Neuronal stem cell (in vitro differentiated cells): ENCODE results near the gene OPN1SW.

Experiments
- DNase-seq: peaks from one replicate; pipeline ENCODE4 v3.0.0-alpha.2; 2013; ENCODE audit warnings: low spot score
- H2AFZ ChIP-seq: one replicate; pipeline ENCODE4 v1.6.1; 2013; ENCODE audit warnings: mild to moderate bottlenecking, low read length, inconsistent platforms
- H2AK5ac ChIP-seq: 2 replicates; pipeline ENCODE4 v1.6.1; 2013; ENCODE audit warnings: low read depth, mild to moderate bottlenecking, inconsistent platforms, low read length, moderate library complexity, mixed read lengths
- H2BK120ac ChIP-seq: 2 replicates; pipeline ENCODE4 v1.6.1; 2013; ENCODE audit warnings: low read depth, mild to moderate bottlenecking, inconsistent platforms, low read length, moderate library complexity, mixed read lengths
- H2BK12ac ChIP-seq: one replicate; pipeline ENCODE4 v1.6.1; 2013; ENCODE audit warnings: low read length, inconsistent platforms
- H2BK15ac ChIP-seq: 2 replicates; pipeline ENCODE4 v1.6.1; 2013; ENCODE audit warnings: mild to moderate bottlenecking, low read length, inconsistent platforms, mixed read lengths
- H2BK5ac ChIP-seq: one replicate; pipeline ENCODE4 v1.6.1; 2013; ENCODE audit warnings: inconsistent platforms, mild to moderate bottlenecking, low read length, moderate library complexity
- H3K14ac ChIP-seq: one replicate; pipeline ENCODE4 v1.6.1; 2013; ENCODE audit warnings: low read length, inconsistent platforms
- H3K18ac ChIP-seq: 2 replicates; pipeline ENCODE4 v1.6.1; 2013; ENCODE audit warnings: low read length, inconsistent platforms
- H3K23ac ChIP-seq: 2 replicates; pipeline ENCODE4 v1.6.1; 2013; ENCODE audit warnings: low read depth, mild to moderate bottlenecking, mixed read lengths, low read length, inconsistent platforms; ENCODE audit not compliant: poor library complexity
- H3K27ac ChIP-seq: replicated peaks from 3 replicates; pipeline ENCODE4 v1.5.1; 2013; ENCODE audit warnings: low read length, inconsistent platforms
- H3K27me3 ChIP-seq, 3 experiments: 2 replicates each; pipeline ENCODE4 v1.6.1; 2013; ENCODE audit warnings: low read length in 3 of 3, mild to moderate bottlenecking in 2 of 3, inconsistent platforms in 1 of 3, low read depth in 1 of 3, mixed read lengths in 1 of 3, moderate library complexity in 1 of 3; ENCODE audit not compliant: control insufficient read depth in 3 of 3, insufficient read depth in 3 of 3
- H3K36me3 ChIP-seq, 2 donors: replicated peaks in 1 of 2; 2 replicates each; pipeline ENCODE4 v1.6.1; 2013; ENCODE audit warnings: low read length in 2 of 2; ENCODE audit not compliant: control insufficient read depth in 2 of 2, insufficient read depth in 2 of 2
- H3K4ac ChIP-seq: 2 replicates; pipeline ENCODE4 v1.6.1; 2013; ENCODE audit warnings: inconsistent platforms, mild to moderate bottlenecking, low read length, moderate library complexity
- H3K4me1 ChIP-seq, 2 donors: 1 replicate in 1 of 2; 2 replicates in 1 of 2; pipeline ENCODE4 v1.6.1; 2013; ENCODE audit warnings: low read length in 2 of 2, low read depth in 1 of 2; ENCODE audit not compliant: control insufficient read depth in 2 of 2, insufficient read depth in 1 of 2
- H3K4me2 ChIP-seq: one replicate; pipeline ENCODE4 v1.6.1; 2013; ENCODE audit warnings: mild to moderate bottlenecking, low read length, inconsistent platforms; ENCODE audit not compliant: insufficient read depth, poor library complexity, severe bottlenecking
- H3K4me3 ChIP-seq, 2 donors: 2 replicates each; pipeline ENCODE4 v1.5.1; 2013; ENCODE audit warnings: low read length in 2 of 2, mild to moderate bottlenecking in 2 of 2, inconsistent platforms in 1 of 2, moderate library complexity in 1 of 2
- H3K79me1 ChIP-seq: one replicate; pipeline ENCODE4 v1.6.1; 2013; ENCODE audit warnings: low read depth, mild to moderate bottlenecking, inconsistent platforms, low read length, moderate library complexity
- H3K9ac ChIP-seq: one replicate; pipeline ENCODE4 v1.6.1; 2013; ENCODE audit warnings: mild to moderate bottlenecking, low read depth, low read length, inconsistent platforms; ENCODE audit not compliant: poor library complexity
- H3K9me3 ChIP-seq, 2 donors: replicated peaks in 1 of 2; 2 replicates each; pipeline versions ENCODE3 to v1.6.1; 2013; ENCODE audit warnings: low read length in 2 of 2, mild to moderate bottlenecking in 2 of 2, inconsistent platforms in 1 of 2, low read depth in 1 of 2, mixed read lengths in 1 of 2, moderate library complexity in 1 of 2; ENCODE audit not compliant: control insufficient read depth in 2 of 2, insufficient read depth in 1 of 2
- H4K8ac ChIP-seq: one replicate; pipeline ENCODE4 v1.6.1; 2013; ENCODE audit warnings: low read depth, mild to moderate bottlenecking, inconsistent platforms, low read length, moderate library complexity
- H4K91ac ChIP-seq: one replicate; pipeline ENCODE4 v1.6.1; 2013; ENCODE audit warnings: low read length, low read depth, mild to moderate bottlenecking, inconsistent platforms; ENCODE audit not compliant: poor library complexity
- WGBS, 2 donors: extraction: QIAGEN DNeasy Blood & Tissue Kit; methylation state at CpG; one replicate each; pipeline ENCODE4 v1.1.7; 2013; ENCODE audit warnings: missing lambda C conversion rate in 2 of 2, mixed read lengths in 1 of 2; ENCODE audit not compliant: insufficient read length in 2 of 2, insufficient replicate concordance in 1 of 2; ENCODE audit errors: extremely low coverage in 2 of 2; 5-methylcytosine and 5-hydroxymethylcytosine counted together

OPN1SW gene

DNA sequence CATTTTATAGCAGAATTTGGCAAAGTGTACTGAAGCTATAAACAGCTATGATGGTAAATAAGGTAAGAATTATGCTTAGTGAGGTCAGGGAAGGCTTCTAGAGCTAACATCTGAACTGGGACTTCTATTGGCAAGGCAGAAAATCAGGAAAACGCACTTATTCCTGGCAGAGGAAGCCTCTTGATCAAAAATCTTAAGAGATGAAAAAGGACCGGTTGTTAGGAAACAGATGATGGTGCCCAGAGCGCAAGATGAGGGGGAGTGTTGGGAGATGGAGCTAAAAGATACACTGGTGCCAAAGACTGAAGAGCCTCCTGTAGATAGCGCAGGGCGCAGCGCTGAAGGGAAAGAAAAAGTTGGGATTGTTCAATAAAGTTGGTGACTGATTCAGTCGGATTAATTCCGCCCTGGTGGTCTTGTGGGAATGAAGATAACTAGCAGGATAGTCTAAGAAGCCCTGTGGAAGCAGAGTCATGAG lies 37.0 kb downstream of the OPN1SW start:
- Histone ChIP-seq H3K27me3 (peaks cover 0 to 3% (median 0%) of the 10 kb centered on the region in 3 experiments), H3K9ac (peak overlapping the region; percentile 56), H3K18ac (peak overlapping the region; percentile 87), H2AFZ (peak overlapping the region; percentile 84), H2BK5ac (no peak overlapping the region), H2BK15ac (no peak overlapping the region), H3K4me3 (peak overlapping the region; percentile 76 to 91), H3K36me3 (peaks cover 0 to 21% of the 10 kb centered on the region in 2 donors), H3K9me3 (no peaks in the 10 kb centered on the region), H3K4me1 (peaks cover 4 to 6% of the 10 kb centered on the region in 2 donors), H4K8ac (no peak overlapping the region), H3K79me1 (peaks cover 1% of the 10 kb centered on the region), H3K4me2 (peak overlapping the region; percentile 61), H3K14ac (no peak overlapping the region), H2AK5ac (no peak overlapping the region), H3K4ac (no peak overlapping the region), H4K91ac (no peak overlapping the region), H3K23ac (peak overlapping the region; percentile 98), H2BK120ac (no peak overlapping the region), H2BK12ac (no peak overlapping the region), H3K27ac (peak overlapping the region; percentile 76)
- WGBS, 2 donors, result no CpG with 5 or more reads among the region's 8 CpGs
- no peak for DNase-seq

DNA sequence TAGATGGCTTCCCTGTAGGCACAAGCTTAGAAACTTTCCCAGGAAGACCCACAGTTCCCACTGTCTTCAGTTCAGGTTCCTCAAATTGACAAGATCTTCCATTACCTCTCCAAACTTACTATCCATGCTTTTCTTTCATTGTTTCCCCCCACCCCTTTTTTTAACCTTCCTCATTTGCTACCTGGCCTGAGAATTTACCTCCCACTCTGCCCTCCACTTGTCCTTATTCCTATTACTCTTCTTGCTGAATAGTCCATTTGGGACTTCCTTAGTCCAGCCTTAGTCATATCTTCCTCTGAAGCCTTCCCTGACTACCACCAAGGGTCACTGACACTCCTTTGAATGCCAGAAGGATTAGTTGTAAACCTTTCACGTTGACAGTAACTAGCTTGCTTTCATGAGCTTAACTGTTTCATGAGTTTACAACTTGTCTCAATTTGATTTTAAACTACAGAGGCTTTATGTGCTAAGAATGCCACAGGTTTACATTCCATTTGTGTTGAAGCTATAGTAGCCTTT lies 37.7 kb downstream of the OPN1SW start:
- no peak overlapping the region for H2BK12ac ChIP-seq
- no peak overlapping the region for H4K8ac ChIP-seq
- H3K9me3 ChIP-seq, result no peaks in the 10 kb centered on the region
- no peak overlapping the region for H3K23ac ChIP-seq
- peaks cover 4 to 6% of the 10 kb centered on the region in 2 donors for H3K4me1 ChIP-seq
- no peak overlapping the region for H3K4me3 ChIP-seq
- H3K27me3 ChIP-seq, result peaks cover 0 to 10% (median 0%) of the 10 kb centered on the region in 3 experiments
- no peak overlapping the region for H2BK120ac ChIP-seq
- no peak overlapping the region for H2AK5ac ChIP-seq
- no peak overlapping the region for H3K18ac ChIP-seq
- no peak overlapping the region for H3K14ac ChIP-seq
- no peak overlapping the region for H2BK15ac ChIP-seq
- no peak overlapping the region for H2AFZ ChIP-seq
- H3K9ac ChIP-seq, result no peak overlapping the region
- H3K79me1 ChIP-seq, result peaks cover 1% of the 10 kb centered on the region
- H3K4me2 ChIP-seq, result no peak overlapping the region
- WGBS, 2 donors, result no CpG with 5 or more reads among the region's 1 CpG
- H3K36me3 ChIP-seq, result peaks cover 0 to 15% of the 10 kb centered on the region in 2 donors
- H3K4ac ChIP-seq, result no peak overlapping the region
- no peak overlapping the region for H4K91ac ChIP-seq
- DNase-seq, result no peak
- H2BK5ac ChIP-seq, result no peak overlapping the region
- no peak overlapping the region for H3K27ac ChIP-seq

DNA sequence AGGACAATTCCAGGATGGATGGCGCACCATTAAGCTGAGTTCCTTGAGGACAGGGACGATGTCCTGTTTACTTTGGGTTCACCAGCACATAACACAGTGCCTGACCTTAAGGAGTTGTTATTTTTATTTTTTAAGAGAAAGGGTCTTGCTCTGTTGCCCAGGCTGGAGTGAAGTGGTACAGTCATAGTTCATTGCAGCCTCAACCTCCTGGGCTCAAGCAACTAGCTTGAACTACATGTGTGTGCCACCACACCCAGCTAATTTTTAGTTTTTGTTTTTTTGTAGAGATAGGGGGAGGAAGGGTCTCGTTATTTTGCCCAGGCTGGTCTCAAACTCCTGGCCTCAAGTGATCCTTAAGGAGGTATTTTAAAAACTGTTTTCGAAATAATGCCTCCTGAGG lies 38.2 kb downstream of the OPN1SW start:
- H3K27ac ChIP-seq, result no peak overlapping the region
- H4K8ac ChIP-seq, result no peak overlapping the region
- H3K36me3 ChIP-seq, result peaks cover 0 to 11% of the 10 kb centered on the region in 2 donors
- H3K4me2 ChIP-seq, result no peak overlapping the region
- H2BK5ac ChIP-seq, result no peak overlapping the region
- no peak overlapping the region for H2AK5ac ChIP-seq
- no peak overlapping the region for H2AFZ ChIP-seq
- H3K4ac ChIP-seq, result no peak overlapping the region
- H3K79me1 ChIP-seq, result peaks cover 1% of the 10 kb centered on the region
- no peak overlapping the region for H3K9ac ChIP-seq
- H3K9me3 ChIP-seq, result no peaks in the 10 kb centered on the region
- no peak for DNase-seq
- H3K14ac ChIP-seq, result no peak overlapping the region
- peaks cover 0 to 15% (median 0%) of the 10 kb centered on the region in 3 experiments for H3K27me3 ChIP-seq
- no peak overlapping the region for H4K91ac ChIP-seq
- H2BK15ac ChIP-seq, result peak overlapping the region; percentile 26
- H3K4me3 ChIP-seq, result no peak overlapping the region
- peaks cover 4 to 6% of the 10 kb centered on the region in 2 donors for H3K4me1 ChIP-seq
- H3K18ac ChIP-seq, result no peak overlapping the region
- no CpG with 5 or more reads among the region's 4 CpGs for WGBS, 2 donors
- H2BK120ac ChIP-seq, result no peak overlapping the region
- H2BK12ac ChIP-seq, result no peak overlapping the region
- H3K23ac ChIP-seq, result no peak overlapping the region

DNA sequence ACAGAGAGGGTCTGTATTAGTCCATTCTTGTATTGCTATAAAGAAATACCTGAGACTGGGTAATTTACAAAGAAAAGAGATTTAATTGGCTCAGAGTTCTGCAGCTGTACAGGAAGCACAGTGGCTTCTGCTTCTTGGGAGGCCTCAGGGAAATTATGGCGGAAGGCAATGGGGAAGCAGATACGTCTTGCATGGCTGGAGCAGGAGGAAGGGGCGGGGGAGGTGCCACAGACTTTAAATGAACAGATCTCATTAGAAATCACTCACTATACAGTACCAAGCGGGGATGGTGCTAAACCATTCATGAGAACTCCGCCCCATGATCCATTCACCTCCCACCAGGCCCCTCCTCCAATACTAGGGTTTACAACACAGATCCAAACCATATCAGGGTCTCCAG lies 40.2 kb downstream of the OPN1SW start:
- H3K4me3 ChIP-seq, result no peak overlapping the region
- no peaks in the 10 kb centered on the region for H3K9me3 ChIP-seq
- no peak overlapping the region for H3K4me2 ChIP-seq
- H3K23ac ChIP-seq, result no peak overlapping the region
- no peak overlapping the region for H3K9ac ChIP-seq
- H4K91ac ChIP-seq, result no peak overlapping the region
- H3K4me1 ChIP-seq, result peaks cover 0 to 2% of the 10 kb centered on the region in 2 donors
- H2AK5ac ChIP-seq, result no peak overlapping the region
- H2BK12ac ChIP-seq, result no peak overlapping the region
- H3K36me3 ChIP-seq, result no peaks in the 10 kb centered on the region
- no peak overlapping the region for H4K8ac ChIP-seq
- H3K18ac ChIP-seq, result no peak overlapping the region
- H2AFZ ChIP-seq, result peak overlapping the region; percentile 44
- WGBS, 2 donors, result no CpG with 5 or more reads among the region's 5 CpGs
- no peak overlapping the region for H3K27ac ChIP-seq
- no peak overlapping the region for H3K14ac ChIP-seq
- H3K27me3 ChIP-seq, result peaks cover 0 to 30% (median 0%) of the 10 kb centered on the region in 3 experiments
- no peak overlapping the region for H2BK5ac ChIP-seq
- DNase-seq, result no peak
- no peak overlapping the region for H2BK120ac ChIP-seq
- no peak overlapping the region for H3K4ac ChIP-seq
- H2BK15ac ChIP-seq, result no peak overlapping the region
- peaks cover 1% of the 10 kb centered on the region for H3K79me1 ChIP-seq
